CD4-positive, alpha-beta T cell treated with Interleukin-15 for 4 hours (primary cell): Measurements from ENCODE around the gene RNF212.
"Not testable (repeated sequence)": the region's sequence is repeated elsewhere in the genome, so short reads cannot be mapped to it uniquely, and the experiment has no call there.

ENCODE experiments used
- DNase-seq: peaks from one replicate; pipeline ENCODE4 v3.0.0-alpha.2; 2020; ENCODE audit warnings: low spot score

Gene RNF212

GRCh38 chr4:1113311-1114009 lies at the start of gene RNF212:
Gene RNF212, minus strand, starts transcription at chr4:1113564. Its CDS starts 100 bp downstream, at chr4:1113464.
- peak; percentile 51 for DNase-seq

DNA sequence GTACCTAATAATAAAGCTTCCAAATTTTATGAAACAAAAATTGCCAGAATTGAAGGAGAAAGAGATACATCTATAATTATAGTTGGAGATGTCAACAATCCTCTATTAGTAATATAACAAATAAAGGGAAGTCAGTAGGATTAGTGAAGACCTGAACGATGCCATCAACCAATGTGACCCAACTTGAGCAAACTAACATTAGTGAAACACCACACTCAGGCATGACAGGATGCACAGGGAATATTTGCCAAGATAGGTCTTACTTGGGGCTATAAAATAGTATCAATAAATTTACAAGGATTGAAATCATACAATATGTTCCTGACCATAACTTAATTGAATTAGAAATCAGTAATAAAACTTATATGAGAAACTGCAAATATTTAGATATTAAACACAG lies 47.0 kb upstream of the RNF212 start:
- DNase-seq, result no peak

GRCh38 chr4:1156069-1156468 lies 42.7 kb upstream of the RNF212 start:
- DNase-seq, result no peak

GRCh38 chr4:1155314-1155713 lies 42.0 kb upstream of the RNF212 start:
- no peak for DNase-seq

DNA sequence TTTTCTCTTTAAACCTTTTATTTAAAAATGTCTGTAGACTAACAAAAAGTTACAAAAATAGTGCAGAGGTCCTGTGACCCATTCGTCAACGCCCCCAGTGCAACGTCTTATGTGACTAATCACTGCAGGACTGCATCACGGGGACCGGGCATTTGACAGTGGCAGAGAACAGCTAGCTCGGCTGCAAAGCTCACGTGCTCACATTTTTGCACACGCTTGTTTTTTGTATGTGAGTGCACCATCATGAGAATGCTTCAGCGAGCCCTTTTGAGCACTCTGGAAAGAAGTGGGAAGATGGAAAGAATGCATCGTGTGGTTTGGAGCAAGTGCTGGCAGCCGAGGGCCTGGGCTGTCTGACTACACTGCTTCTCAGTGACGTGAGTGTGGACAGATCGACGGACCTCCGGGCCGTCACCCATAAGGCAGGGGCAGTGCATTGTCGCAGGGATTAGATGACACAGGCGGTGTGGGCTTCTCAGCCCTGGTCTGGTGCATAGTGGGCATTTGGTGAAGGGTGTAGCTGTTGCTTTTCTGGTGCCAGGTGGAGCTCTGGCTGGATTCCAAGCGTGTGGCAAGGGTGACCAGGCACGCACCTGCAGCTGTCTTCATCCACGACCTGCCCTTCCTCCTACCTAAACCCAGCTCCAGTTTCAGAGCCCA lies 41.3 kb upstream of the RNF212 start:
- DNase-seq, result no peak

DNA sequence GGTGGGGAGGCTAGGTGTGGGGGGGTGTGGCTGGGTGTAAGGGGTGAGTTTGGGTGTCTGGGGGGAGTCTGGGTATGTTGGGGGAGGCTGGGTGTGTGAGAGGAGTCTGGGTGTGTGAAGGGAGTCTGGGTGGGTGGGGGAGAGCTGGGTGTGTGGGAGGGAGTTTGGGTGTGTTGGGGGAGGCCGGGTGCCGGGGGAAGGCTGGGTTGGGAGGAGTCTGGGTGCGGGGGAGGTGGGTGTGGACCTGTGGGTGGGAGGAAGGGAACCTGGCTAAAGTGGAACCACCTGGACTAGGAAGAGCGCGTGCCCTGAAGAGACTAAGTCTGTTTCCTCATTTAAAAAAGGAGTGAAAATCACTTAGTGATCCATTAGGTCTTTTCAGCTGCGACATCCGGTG lies 40.8 kb upstream of the RNF212 start:
- DNase-seq, result no peak

GRCh38 chr4:1153567-1154090 lies 40.3 kb upstream of the RNF212 start:
- no peak for DNase-seq

DNA sequence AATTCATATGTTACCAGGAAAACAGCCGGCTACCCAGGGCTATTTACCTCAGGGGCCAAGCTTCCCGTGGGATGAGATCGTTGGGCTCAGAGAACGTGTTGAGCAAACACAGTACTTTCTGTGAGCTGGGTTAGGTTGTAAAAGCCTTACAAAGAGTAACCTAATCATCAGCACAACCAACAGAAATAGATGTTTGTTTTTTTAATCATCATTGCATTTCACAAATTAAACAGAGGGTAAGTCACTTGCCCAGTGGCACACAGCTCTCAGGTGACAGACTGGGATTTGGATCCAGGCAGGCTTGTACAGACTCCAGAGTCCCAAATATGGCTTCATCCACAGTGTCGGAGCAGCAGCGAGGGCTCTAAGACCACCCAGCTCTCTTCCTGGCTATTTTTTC lies 38.9 kb upstream of the RNF212 start:
- DNase-seq, result no peak

- no peak for DNase-seq
Measured at GRCh38 chr4:1151541-1151940, 38.2 kb upstream of the RNF212 start.

DNA sequence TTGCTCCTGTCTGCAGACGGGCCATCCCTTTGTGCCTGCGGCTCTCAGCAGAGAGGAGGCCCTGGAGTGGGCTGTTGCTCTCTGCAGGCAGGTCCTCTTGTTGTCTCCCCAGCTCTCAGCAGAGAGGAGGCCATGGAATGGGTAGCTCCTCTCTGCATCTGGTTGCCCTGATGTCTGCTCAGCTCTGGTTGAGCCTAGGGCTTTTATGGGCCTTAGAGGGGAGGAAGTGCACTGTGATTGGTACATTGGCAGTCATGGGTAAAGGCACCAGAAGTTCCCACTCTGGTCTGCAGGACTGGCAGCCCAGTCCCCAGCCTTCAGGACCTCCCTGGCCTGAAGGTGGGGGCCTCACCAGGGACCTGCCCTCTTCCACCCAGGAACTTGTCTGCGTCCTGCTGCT lies 37.5 kb upstream of the RNF212 start:
- DNase-seq, result no peak

- DNase-seq, result no peak
Measured at GRCh38 chr4:1139860-1140259, 26.5 kb upstream of the RNF212 start.

GRCh38 chr4:1137850-1138249 lies 24.5 kb upstream of the RNF212 start:
- DNase-seq, result no peak

DNA sequence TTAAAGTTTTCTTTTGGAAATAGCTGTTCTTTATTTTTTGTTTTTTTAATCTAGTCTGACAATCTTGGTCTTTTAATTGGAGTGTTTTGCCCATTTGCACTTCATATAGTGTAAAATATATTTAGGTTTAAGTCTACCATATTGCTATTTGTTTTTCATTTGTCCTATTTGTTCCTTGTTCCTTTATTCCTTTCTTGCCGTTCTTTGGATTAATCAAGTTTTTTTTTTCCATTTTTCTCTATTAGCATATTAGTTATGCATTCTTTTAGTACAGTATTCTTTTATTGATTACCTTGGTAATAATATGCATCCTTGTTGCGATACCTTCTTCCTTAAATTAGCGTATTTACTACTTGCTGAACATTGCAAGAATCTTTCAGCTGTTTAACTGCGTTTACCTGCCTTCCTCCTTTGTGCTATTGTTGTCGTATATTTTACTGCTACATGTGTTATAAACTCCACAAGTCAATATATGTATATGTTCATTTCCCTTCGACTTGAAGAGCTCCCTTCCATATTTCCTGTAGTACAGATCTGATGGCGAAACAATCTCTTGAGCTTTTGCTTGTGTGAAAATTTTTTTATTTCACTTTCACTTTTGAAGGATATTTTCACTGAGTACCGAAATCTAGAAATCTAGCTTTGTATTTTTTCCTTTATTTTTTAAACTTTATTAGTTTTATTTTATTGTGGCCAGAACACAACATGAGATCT lies 23.9 kb upstream of the RNF212 start:
- peak; percentile 14 for DNase-seq

- no peak for DNase-seq
Measured at GRCh38 chr4:1136048-1136447, 22.7 kb upstream of the RNF212 start.

GRCh38 chr4:1133033-1133432 lies 19.7 kb upstream of the RNF212 start:
- no peak for DNase-seq

DNA sequence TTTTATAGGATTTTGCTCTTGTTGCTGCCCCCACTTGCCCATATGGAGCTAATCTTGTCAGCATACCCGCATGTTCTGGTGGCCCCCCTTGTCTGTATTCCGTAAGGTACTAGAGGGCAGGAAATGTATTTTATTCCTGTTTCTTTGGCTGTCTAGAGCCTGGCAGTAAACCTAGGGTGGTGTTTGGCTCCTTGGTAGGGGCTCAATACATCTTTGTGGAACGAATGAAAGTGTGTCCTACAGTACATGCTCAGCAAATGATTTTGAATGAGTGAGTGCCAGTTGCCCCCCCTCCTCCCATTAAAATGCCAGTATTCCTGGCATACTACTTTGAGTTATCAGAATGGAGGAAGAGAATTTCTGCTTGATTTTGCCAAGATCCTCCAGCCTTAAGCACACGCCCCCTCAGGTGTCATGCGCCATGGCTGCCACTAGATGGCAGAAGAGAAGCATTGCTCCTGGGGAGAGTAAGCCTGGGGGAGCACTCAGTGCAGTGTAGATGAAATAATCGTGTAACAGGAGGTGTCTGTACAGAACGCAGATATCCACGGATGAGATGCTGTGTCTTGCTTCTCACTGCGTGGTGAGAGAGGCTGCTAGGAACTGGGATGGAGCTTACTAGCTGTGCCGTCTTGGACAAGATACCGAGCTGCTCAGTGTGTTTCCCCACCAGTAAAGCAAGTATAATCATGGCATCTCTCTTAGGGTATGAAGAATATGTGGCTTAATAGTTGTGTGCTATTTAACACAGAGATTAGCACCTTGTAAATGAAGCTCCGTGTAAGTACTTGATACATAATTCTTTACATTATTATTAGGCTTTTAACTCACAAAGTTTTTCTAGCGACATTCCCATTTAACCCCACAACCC lies 17.2 kb upstream of the RNF212 start:
- DNase-seq, result peak; percentile 80

- DNase-seq, result no peak
Measured at GRCh38 chr4:1126506-1126905, 13.1 kb upstream of the RNF212 start.

GRCh38 chr4:1125466-1125865 lies 12.1 kb upstream of the RNF212 start:
- not testable (repeated sequence) for DNase-seq

DNA sequence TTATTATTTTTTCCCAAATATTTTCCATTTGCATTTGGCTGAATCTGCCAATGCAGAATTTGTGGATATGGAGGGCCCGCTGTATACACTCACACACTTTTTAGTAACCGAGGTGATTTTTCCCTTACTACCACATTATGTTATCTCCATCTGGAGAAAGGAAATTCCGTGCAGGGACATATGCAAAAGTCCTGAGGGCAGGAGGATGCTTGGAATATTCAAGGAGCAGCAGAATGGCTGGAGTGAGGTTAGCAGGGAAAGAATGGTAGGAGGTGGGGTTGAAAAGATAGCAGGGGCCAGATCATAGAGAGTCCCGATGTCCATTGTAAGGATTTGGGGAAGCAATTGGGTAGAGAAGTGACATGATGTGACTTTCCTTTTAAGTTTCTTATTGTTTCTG lies 11.5 kb upstream of the RNF212 start:
- DNase-seq, result no peak

- DNase-seq, result no peak
Measured at GRCh38 chr4:1122505-1122904, 9.1 kb upstream of the RNF212 start.

DNA sequence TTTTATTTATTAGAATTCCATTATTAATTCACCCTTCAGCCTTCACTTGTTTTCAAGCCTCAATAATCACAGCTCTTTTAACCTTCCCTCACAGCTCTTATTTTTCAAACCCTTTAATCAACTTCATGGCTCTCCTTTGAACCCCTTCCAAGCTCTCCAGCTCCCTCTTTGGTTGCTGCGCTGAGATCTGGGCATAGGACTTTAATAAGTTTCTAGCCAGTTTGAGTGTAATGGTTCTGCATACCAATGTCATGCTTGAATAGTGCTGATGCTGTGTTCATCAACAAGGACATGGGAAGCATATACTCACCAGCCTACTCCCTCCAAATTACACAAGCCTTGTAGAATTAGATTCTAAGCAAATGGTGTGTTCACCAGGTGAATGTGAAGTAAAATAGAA lies 3.5 kb upstream of the RNF212 start:
- DNase-seq, result no peak
